HCT116 (cell line): ENCODE data around the gene TTC33.

Experiments
- CTCF ChIP-seq, 3 experiments: fragments of 200-600 bp in 1 of 3; sonication (generic) in 1 of 3; IDR thresholded peaks in 2 of 3; conservative IDR thresholded peaks in 1 of 3; 2 replicates each; pipeline ENCODE4 v1.5.1; 2012 to 2017; ENCODE audit warnings: low read depth in 2 of 3, low read length in 2 of 3, antibody characterized with exemption in 1 of 3, borderline replicate concordance in 1 of 3, control low read depth in 1 of 3, mild to moderate bottlenecking in 1 of 3, mixed read lengths in 1 of 3, mixed run types in 1 of 3, moderate library complexity in 1 of 3; ENCODE audit not compliant: insufficient read depth in 1 of 3
- EGR1 ChIP-seq: IDR thresholded peaks from 2 replicates; pipeline ENCODE4 v1.6.1; 2012; ENCODE audit warnings: low read depth
- ELF1 ChIP-seq: IDR thresholded peaks from 2 replicates; pipeline ENCODE4 v1.6.1; 2012; ENCODE audit warnings: low read depth, borderline replicate concordance
- EZH2 ChIP-seq: fragments of 200-600 bp; sonication (generic); IDR thresholded peaks from 2 replicates; pipeline ENCODE4 v1.6.1; 2017; ENCODE audit warnings: antibody characterized with exemption, mixed run types
- EZH2phosphoT487 ChIP-seq: fragments of 200-600 bp; IDR thresholded peaks from 2 replicates; pipeline ENCODE4 v1.6.1; 2018; ENCODE audit warnings: antibody characterized with exemption, borderline replicate concordance
- JUND ChIP-seq: IDR thresholded peaks from 2 replicates; pipeline ENCODE4 v1.6.1; 2012
- POLR2A ChIP-seq: IDR thresholded peaks from 2 replicates; pipeline ENCODE4 v1.7.0; 2011; ENCODE audit warnings: borderline replicate concordance; ENCODE audit not compliant: insufficient read depth, insufficient read length; ENCODE audit errors: extremely low read depth
- POLR2AphosphoS5 ChIP-seq: IDR thresholded peaks from 2 replicates; pipeline ENCODE4 v1.6.1; 2011; ENCODE audit warnings: mild to moderate bottlenecking, low read depth, low read length, moderate library complexity
- RAD21 ChIP-seq: IDR thresholded peaks from 2 replicates; pipeline ENCODE4 v1.6.1; 2012; ENCODE audit warnings: low read depth, mild to moderate bottlenecking
- SIN3A ChIP-seq: IDR thresholded peaks from 2 replicates; pipeline ENCODE4 v1.6.1; 2012; ENCODE audit warnings: low read depth
- SP1 ChIP-seq: IDR thresholded peaks from 2 replicates; pipeline ENCODE4 v1.6.1; 2012; ENCODE audit warnings: low read depth
- YY1 ChIP-seq: IDR thresholded peaks from 2 replicates; pipeline ENCODE4 v1.6.1; 2011; ENCODE audit warnings: low read length, low read depth, moderate library complexity, mild to moderate bottlenecking; ENCODE audit not compliant: insufficient replicate concordance; ENCODE audit errors: extremely low read depth
- ZNF274 ChIP-seq: fragments of 200-500 bp; sonication (Bioruptor generic); IDR thresholded peaks from 2 replicates; pipeline ENCODE4 v1.6.1; 2014; ENCODE audit warnings: mild to moderate bottlenecking, low read depth, low read length, inconsistent platforms

- TF ChIP-seq CTCF (IDR thresholded peaks at IDR 0.05 in 2 of 3, conservative IDR thresholded peaks at IDR 0.05 in 1 of 3; ENCODE audit: borderline replicate concordance in 1 of 3, insufficient read depth in 1 of 3, low read depth in 2 of 3, low read length in 2 of 3) (no peak), EGR1 (no peak), EZH2 (no peak), POLR2A (no peak), SP1 (no peak), RAD21 (no peak), JUND (no peak), POLR2AphosphoS5 (no peak), ZNF274 (no peak), SIN3A (no peak), YY1 (no peak), ELF1 (no peak), EZH2phosphoT487 (no peak)
Measured at GRCh38 chr5:40634154-40634553, 121.6 kb downstream of the TTC33 start.
